ENCODE results near the gene GPR153. TPM values are rescaled to one million over a fixed set of nuclear protein-coding genes. Genes with fewer than 3 reads are reported as not detected.

GPR153 gene
- total and polyA plus RNA-seq, 2 of the 13 experiments (the other 11 are each of a cell fraction or from before 2014, with no cell fraction given) = 0.22 to 0.31 TPM

- TF ChIP-seq ZNF646 (CRISPR knock-in tag; IDR thresholded peaks at IDR 0.05) = no peak
- TF ChIP-seq, protein P1, sequence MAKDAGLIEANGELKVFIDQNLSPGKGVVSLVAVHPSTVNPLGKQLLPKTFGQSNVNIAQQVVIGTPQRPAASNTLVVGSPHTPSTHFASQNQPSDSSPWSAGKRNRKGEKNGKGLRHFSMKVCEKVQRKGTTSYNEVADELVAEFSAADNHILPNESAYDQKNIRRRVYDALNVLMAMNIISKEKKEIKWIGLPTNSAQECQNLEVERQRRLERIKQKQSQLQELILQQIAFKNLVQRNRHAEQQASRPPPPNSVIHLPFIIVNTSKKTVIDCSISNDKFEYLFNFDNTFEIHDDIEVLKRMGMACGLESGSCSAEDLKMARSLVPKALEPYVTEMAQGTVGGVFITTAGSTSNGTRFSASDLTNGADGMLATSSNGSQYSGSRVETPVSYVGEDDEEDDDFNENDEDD (CRISPR knock-in tag; IDR thresholded peaks at IDR 0.05; ENCODE audit: borderline replicate concordance) = peak; percentile 51; the same call in 1 of the 2 replicates
- TF ChIP-seq ZBTB7A (CRISPR knock-in tag; IDR thresholded peaks at IDR 0.05) = no peak
- TF ChIP-seq, protein P2, sequence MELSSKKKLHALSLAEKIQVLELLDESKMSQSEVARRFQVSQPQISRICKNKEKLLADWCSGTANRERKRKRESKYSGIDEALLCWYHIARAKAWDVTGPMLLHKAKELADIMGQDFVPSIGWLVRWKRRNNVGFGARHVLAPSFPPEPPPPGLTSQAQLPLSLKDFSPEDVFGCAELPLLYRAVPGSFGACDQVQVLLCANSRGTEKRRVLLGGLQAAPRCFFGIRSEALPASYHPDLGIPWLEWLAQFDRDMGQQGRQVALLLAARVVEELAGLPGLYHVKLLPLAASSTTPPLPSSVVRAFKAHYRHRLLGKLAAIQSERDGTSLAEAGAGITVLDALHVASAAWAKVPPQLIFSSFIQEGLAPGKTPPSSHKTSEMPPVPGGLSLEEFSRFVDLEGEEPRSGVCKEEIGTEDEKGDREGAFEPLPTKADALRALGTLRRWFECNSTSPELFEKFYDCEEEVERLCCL (CRISPR knock-in tag; IDR thresholded peaks at IDR 0.05; ENCODE audit: borderline replicate concordance) = peak; percentile 68; the same call in 1 of the 2 replicates
- TF ChIP-seq ZNF143 (CRISPR knock-in tag; IDR thresholded peaks at IDR 0.05) = no peak
- no peak for TF ChIP-seq RFX1 (IDR thresholded peaks at IDR 0.05)
- no peak for TF ChIP-seq ASH2L (IDR thresholded peaks at IDR 0.05; ENCODE audit: insufficient read length, low read depth, low read length)
- TF ChIP-seq ZBTB7B (CRISPR knock-in tag; IDR thresholded peaks at IDR 0.05) = no peak
- TF ChIP-seq E2F2 (CRISPR knock-in tag; IDR thresholded peaks at IDR 0.05; ENCODE audit: borderline replicate concordance) = peak; percentile 47; the same call in 1 of the 2 replicates
- TF ChIP-seq, protein P3, sequence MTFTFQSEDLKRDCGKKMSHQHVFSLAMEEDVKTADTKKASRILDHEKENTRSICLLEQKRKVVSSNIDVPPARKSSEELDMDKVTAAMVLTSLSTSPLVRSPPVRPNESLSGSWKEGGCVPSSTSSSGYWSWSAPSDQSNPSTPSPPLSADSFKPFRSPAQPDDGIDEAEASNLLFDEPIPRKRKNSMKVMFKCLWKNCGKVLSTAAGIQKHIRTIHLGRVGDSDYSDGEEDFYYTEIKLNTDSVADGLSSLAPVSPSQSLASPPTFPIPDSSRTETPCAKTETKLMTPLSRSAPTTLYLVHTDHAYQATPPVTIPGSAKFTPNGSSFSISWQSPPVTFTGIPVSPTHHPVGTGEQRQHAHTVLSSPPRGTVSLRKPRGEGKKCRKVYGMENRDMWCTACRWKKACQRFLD (CRISPR knock-in tag; IDR thresholded peaks at IDR 0.05; ENCODE audit: borderline replicate concordance) = peak; percentile 74
- peak; percentile 78 for TF ChIP-seq ZMYM3 (CRISPR knock-in tag; IDR thresholded peaks at IDR 0.05)
- TF ChIP-seq, protein P4, sequence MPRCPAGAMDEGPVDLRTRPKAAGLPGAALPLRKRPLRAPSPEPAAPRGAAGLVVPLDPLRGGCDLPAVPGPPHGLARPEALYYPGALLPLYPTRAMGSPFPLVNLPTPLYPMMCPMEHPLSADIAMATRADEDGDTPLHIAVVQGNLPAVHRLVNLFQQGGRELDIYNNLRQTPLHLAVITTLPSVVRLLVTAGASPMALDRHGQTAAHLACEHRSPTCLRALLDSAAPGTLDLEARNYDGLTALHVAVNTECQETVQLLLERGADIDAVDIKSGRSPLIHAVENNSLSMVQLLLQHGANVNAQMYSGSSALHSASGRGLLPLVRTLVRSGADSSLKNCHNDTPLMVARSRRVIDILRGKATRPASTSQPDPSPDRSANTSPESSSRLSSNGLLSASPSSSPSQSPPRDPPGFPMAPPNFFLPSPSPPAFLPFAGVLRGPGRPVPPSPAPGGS (CRISPR knock-in tag; IDR thresholded peaks at IDR 0.05) = 0 out of 2 replicates have a peak, but pooled peaks have one; percentile 66
These were observed 54.9 kb downstream of the GPR153 start, which contains the start of gene RNF207 (continued) for GRCh38 chr1:6205849-6206519.

All from HepG2 (cell line).